ENCODE measurements around the gene RAB36. TPM values are rescaled to one million over a fixed set of nuclear protein-coding genes. Genes with fewer than 3 reads are reported as not detected.

The RAB36 gene
- total RNA-seq, 1 donor from 2014 or later, result 2.0 TPM

DNA sequence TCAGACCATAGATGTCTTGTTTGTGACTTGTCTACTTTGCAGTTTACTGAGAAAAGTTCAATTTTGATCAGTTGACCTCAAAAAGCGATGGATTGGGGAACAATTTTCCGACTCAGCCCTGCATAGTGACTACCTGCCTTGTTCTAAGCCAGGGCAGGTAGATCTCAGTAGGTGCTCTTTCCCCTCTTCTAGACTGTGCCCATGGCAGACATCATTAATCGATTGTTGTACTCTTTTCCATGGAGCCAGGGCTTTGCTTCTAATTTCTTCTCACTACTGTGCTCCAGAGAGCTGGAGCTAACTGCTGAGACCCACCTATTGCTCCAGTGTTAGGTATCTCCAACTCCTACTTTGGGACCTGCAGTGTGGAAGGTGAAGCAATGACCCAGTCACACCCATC is 9.9 kb downstream of the RAB36 start:
- no peak for DNase-seq
- TF ChIP-seq, protein P1, sequence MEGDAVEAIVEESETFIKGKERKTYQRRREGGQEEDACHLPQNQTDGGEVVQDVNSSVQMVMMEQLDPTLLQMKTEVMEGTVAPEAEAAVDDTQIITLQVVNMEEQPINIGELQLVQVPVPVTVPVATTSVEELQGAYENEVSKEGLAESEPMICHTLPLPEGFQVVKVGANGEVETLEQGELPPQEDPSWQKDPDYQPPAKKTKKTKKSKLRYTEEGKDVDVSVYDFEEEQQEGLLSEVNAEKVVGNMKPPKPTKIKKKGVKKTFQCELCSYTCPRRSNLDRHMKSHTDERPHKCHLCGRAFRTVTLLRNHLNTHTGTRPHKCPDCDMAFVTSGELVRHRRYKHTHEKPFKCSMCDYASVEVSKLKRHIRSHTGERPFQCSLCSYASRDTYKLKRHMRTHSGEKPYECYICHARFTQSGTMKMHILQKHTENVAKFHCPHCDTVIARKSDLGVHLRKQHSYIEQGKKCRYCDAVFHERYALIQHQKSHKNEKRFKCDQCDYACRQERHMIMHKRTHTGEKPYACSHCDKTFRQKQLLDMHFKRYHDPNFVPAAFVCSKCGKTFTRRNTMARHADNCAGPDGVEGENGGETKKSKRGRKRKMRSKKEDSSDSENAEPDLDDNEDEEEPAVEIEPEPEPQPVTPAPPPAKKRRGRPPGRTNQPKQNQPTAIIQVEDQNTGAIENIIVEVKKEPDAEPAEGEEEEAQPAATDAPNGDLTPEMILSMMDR (IDR thresholded peaks at IDR 0.05; ENCODE audit: partially characterized antibody, unreplicated experiment), result no peak
- Mint-ChIP-seq H3K4me3 (ENCODE audit: unreplicated experiment) (no peak overlapping the region), H3K9me3 (ENCODE audit: unreplicated experiment) (peaks cover 7% of the 10 kb centered on the region), H3K27ac (ENCODE audit: unreplicated experiment) (no peak overlapping the region), H3K4me1 (ENCODE audit: low read depth, unreplicated experiment) (peaks cover 2% of the 10 kb centered on the region), H3K27me3 (ENCODE audit: unreplicated experiment) (peaks cover 4% of the 10 kb centered on the region), H3K36me3 (ENCODE audit: unreplicated experiment) (peaks cover 4% of the 10 kb centered on the region)

DNA sequence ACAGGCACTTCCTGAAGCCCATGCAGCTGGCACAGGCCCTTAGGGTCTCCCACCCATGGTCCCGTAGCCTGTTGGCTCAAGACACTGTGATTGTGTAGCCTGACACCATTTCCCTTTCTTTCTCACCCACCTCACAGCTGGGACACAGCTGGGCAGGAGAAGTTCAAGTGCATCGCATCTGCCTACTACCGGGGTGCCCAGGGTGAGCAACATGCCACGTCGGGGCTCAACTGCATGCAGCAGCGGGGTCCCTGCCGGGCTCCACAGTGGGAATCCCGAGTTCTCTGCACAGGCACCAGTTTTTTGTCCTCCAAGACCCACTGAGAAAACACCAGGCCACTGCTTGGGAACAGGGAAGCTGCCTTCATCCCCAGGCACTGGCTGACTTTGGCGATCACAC is 10.6 kb downstream of the RAB36 start:
- TF ChIP-seq, protein P1 (IDR thresholded peaks at IDR 0.05; ENCODE audit: partially characterized antibody, unreplicated experiment), result no peak
- no peak for DNase-seq
- H3K27ac Mint-ChIP-seq (ENCODE audit: unreplicated experiment), result no peak overlapping the region
- no peak overlapping the region for H3K4me3 Mint-ChIP-seq (ENCODE audit: unreplicated experiment)
- H3K27me3 Mint-ChIP-seq (ENCODE audit: unreplicated experiment), result peaks cover 4% of the 10 kb centered on the region
- peaks cover 7% of the 10 kb centered on the region for H3K9me3 Mint-ChIP-seq (ENCODE audit: unreplicated experiment)
- peaks cover 2% of the 10 kb centered on the region for H3K4me1 Mint-ChIP-seq (ENCODE audit: low read depth, unreplicated experiment)
- peaks cover 4% of the 10 kb centered on the region for H3K36me3 Mint-ChIP-seq (ENCODE audit: unreplicated experiment)

DNA sequence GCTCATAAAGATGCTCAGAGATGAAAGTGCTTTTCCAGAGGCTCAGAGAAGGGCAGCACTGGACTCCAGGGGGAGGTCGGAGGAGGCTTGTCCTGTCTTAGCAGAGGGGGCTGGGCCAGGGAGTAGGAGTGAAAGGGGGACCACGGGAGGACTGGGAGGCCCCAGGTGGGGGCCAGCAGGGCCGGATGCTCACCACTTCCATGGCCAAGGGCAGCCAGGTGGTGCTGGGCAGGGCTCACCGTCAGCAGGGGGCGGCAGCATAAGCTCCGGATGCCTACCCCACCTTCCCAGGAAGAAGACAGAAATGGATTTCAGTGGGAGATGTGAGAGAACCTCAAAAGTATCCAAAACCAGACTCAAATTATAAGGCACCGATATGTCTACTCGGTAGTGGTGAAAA is 11.0 kb downstream of the RAB36 start:
- no peak for DNase-seq
- peaks cover 2% of the 10 kb centered on the region for H3K4me1 Mint-ChIP-seq (ENCODE audit: low read depth, unreplicated experiment)

DNA sequence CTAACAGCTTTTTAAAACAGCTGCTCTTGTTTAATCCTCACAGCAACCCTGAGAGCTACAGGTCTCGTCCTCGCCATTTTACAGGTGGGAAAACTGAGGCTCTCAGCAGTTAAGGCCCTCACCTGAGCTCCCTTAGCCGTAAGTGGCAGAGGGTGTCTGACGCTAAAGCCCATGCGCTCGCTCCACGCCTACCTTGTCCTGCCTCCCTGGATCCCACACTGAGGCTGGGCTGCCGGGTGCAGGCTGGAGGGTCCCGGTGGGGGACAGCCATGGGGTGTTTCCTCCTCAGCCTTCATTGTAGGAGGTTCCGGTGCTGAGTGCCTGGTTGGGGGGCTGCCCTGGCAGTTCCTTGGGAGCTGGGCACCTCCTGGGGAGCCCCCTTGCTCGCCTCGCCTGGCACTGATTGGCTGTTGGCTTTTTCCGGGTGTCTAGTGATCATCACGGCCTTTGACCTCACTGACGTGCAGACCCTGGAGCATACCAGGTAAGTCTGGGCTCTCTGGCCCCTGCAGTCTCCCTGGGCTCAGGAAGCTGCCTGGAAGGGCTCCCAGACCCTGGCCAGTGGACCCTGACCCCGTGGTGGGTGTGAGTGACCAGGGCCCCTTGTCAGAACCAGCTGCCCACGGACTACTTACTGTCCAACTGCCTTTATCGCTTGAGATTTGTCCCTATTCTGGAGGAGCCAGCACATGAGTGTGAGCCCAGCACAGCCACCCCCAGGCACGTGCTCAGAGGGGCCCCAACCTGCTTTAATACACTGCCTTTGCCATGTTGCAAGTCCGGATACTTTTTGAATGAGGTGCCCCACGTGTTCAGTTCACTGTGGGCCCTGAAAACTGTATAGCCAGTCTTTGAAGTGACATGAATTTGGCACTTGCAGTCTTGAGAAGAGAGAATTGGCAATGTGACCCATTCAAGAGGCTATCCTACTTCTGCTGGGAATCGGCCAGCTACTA is 12.6 kb downstream of the RAB36 start:
- Mint-ChIP-seq H3K36me3 (ENCODE audit: unreplicated experiment) (peaks cover 4% of the 10 kb centered on the region), H3K4me3 (ENCODE audit: unreplicated experiment) (no peak overlapping the region), H3K4me1 (ENCODE audit: low read depth, unreplicated experiment) (peaks cover 2% of the 10 kb centered on the region), H3K27ac (ENCODE audit: unreplicated experiment) (no peak overlapping the region), H3K9me3 (ENCODE audit: unreplicated experiment) (peaks cover 9% of the 10 kb centered on the region), H3K27me3 (ENCODE audit: unreplicated experiment) (peaks cover 5% of the 10 kb centered on the region)
- TF ChIP-seq, protein P1 (IDR thresholded peaks at IDR 0.05; ENCODE audit: partially characterized antibody, unreplicated experiment), result no peak
- DNase-seq, result no peak

More for the DNA sequence above, 11.0 kb downstream of the RAB36 start:
- TF ChIP-seq, protein P1 (IDR thresholded peaks at IDR 0.05; ENCODE audit: partially characterized antibody, unreplicated experiment), result no peak
- Mint-ChIP-seq H3K27me3 (ENCODE audit: unreplicated experiment) (peaks cover 4% of the 10 kb centered on the region), H3K27ac (ENCODE audit: unreplicated experiment) (no peak overlapping the region), H3K36me3 (ENCODE audit: unreplicated experiment) (peaks cover 4% of the 10 kb centered on the region), H3K9me3 (ENCODE audit: unreplicated experiment) (peaks cover 7% of the 10 kb centered on the region), H3K4me3 (ENCODE audit: unreplicated experiment) (no peak overlapping the region)

Measured in glutamatergic neuron (in vitro differentiated cells).